Prostate gland (tissue), 2 donors: Measurements from ENCODE around the gene EIF5A. TPM values are rescaled to one million over a fixed set of nuclear protein-coding genes. Genes with fewer than 3 reads are reported as not detected.

ENCODE experiments used
- DNase-seq: peaks from one replicate; pipeline ENCODE4 v3.0.0-alpha.2; 2019; ENCODE audit warnings: low spot score
- H3K27ac ChIP-seq, 2 donors: fragments of 200-600 bp; sonication (generic); 2 replicates each; pipeline ENCODE4 v1.5.1; 2017 to 2019
- H3K27me3 ChIP-seq: fragments of 200-600 bp; sonication (generic); replicated peaks from 2 replicates; pipeline ENCODE4 v1.5.1; 2019; ENCODE audit not compliant: insufficient read depth
- H3K36me3 ChIP-seq, 2 donors: fragments of 200-600 bp; sonication (generic); 1 replicate in 1 of 2; 2 replicates in 1 of 2; pipeline versions ENCODE4 v1.5.1 to v1.8.1; 2017 to 2019
- H3K4me1 ChIP-seq: fragments of 200-600 bp; sonication (generic); replicated peaks from 2 replicates; pipeline ENCODE4 v1.5.1; 2019
- H3K4me3 ChIP-seq, 2 donors: fragments of 200-600 bp; sonication (generic); 2 replicates each; pipeline ENCODE4 v1.5.1; 2017 to 2019
- H3K9me3 ChIP-seq: fragments of 200-600 bp; sonication (generic); 2 replicates; pipeline ENCODE4 v1.5.1; 2017
- CTCF ChIP-seq, 4 experiments: fragments of 200-600 bp in 2 of 4; fragments of 450-650 bp in 2 of 4; sonication (generic) in 2 of 4; IDR thresholded peaks; 1 replicate in 3 of 4; 2 replicates in 1 of 4; pipeline ENCODE4 v1.5.1; 2016 to 2019; ENCODE audit warnings: antibody characterized with exemption in 4 of 4, mild to moderate bottlenecking in 2 of 4, moderate library complexity in 2 of 4
- POLR2A ChIP-seq: fragments of 450-650 bp; IDR thresholded peaks from one replicate; pipeline ENCODE4 v1.6.1; 2016; ENCODE audit warnings: antibody characterized with exemption, mild to moderate bottlenecking
- POLR2AphosphoS5 ChIP-seq: sonication (generic); formaldehyde crosslinking; IDR thresholded peaks from one replicate; pipeline ENCODE4 v1.6.1; 2017; ENCODE audit warnings: antibody characterized with exemption
- WGBS: methylation state at CpG from one replicate; pipeline ENCODE4 v1.1.5; 2018; 5-methylcytosine and 5-hydroxymethylcytosine counted together
- intact Hi-C: fragments of 100-400 bp; cut with DNase I; formaldehyde crosslinking; loops from one replicate; pipeline ENCODE4 v1.14.2; 2022
- total RNA-seq, 2 donors: library from RNA; depleted of rRNA; stranded (reverse); fragments of >200 nt; gene quantifications; one replicate each; pipeline ENCODE4 v1.1.0, GENCODE V29; 2016

EIF5A gene
- total RNA-seq, 2 donors from 2014 or later = 172 to 195 TPM

- Histone ChIP-seq H3K4me1 (peaks cover 9% of the 10 kb centered on the region), H3K27ac (peak within 1 kb of the TSS; percentile 97 to 98), H3K9me3 (no peaks in the 10 kb centered on the region), H3K4me3 (peak within 1 kb of the TSS; percentile 49 to 94), H3K27me3 (no peaks in the 10 kb centered on the region), H3K36me3 (no peaks in the 10 kb centered on the region)
- WGBS = under 1% methylated on average over 67 of the region's 91 CpGs
- intact Hi-C loops = loop anchor here (5.0 to 10.0 kb wide), 4 partner anchors 40 to 335 kb away; partner anchors contain the start of genes PLSCR3, POLR2A, SENP3 and SLC35G6
- TF ChIP-seq POLR2A = peak; percentile 70
- peak; percentile 68 for TF ChIP-seq POLR2AphosphoS5
- peak in 3 of 4 experiments; percentile 47 to 73 (median 64) for TF ChIP-seq CTCF (IDR thresholded peaks at IDR 0.05)
- DNase-seq = peak; percentile 92
Measured at GRCh38 chr17:7351665-7352502, 44.5 kb downstream of the EIF5A start, which contains the start of gene KCTD11. Gene KCTD11 (plus strand): TSS chr17:7352162.

GRCh38 chr17:7352503-7352889 is 45.1 kb downstream of the EIF5A start:
- Histone ChIP-seq H3K27me3 (no peaks in the 10 kb centered on the region), H3K27ac (peak overlapping the region; percentile 97 to 98), H3K4me1 (peaks cover 9% of the 10 kb centered on the region), H3K4me3 (peak overlapping the region; percentile 49 to 94), H3K36me3 (no peaks in the 10 kb centered on the region), H3K9me3 (no peaks in the 10 kb centered on the region)
- DNase-seq = no peak
- intact Hi-C loops = loop anchor here (5.0 to 10.0 kb wide), 4 partner anchors 40 to 335 kb away; partner anchors contain the start of genes PLSCR3, POLR2A, SENP3 and SLC35G6
- TF ChIP-seq POLR2AphosphoS5 (no peak), POLR2A (no peak), CTCF (IDR thresholded peaks at IDR 0.05) (peak in 1 of 4 experiments; percentile 38)
- WGBS = 23% methylated on average over 10 of the region's 10 CpGs

- peaks cover 9% of the 10 kb centered on the region for H3K4me1 ChIP-seq
- peak overlapping the region; percentile 97 to 98 for H3K27ac ChIP-seq
- no peak for TF ChIP-seq CTCF (IDR thresholded peaks at IDR 0.05)
- TF ChIP-seq POLR2A = no peak
- no peak for TF ChIP-seq POLR2AphosphoS5
- H3K36me3 ChIP-seq = no peaks in the 10 kb centered on the region
- H3K9me3 ChIP-seq = no peaks in the 10 kb centered on the region
- 88% methylated on average over 35 of the region's 37 CpGs for WGBS
- no peak for DNase-seq
- no peaks in the 10 kb centered on the region for H3K27me3 ChIP-seq
- intact Hi-C loops = loop anchor here (5.0 to 10.0 kb wide), 4 partner anchors 39 to 334 kb away; partner anchors contain the start of genes PLSCR3, POLR2A, SENP3 and SLC35G6
- peak overlapping the region in 1 of 2 donors; percentile 94 for H3K4me3 ChIP-seq
Measured at GRCh38 chr17:7352910-7353635, 45.6 kb downstream of the EIF5A start.

GRCh38 chr17:7354262-7354843 is 46.9 kb downstream of the EIF5A start:
- Histone ChIP-seq H3K4me3 (no peak overlapping the region), H3K9me3 (no peaks in the 10 kb centered on the region), H3K27me3 (no peaks in the 10 kb centered on the region), H3K36me3 (no peaks in the 10 kb centered on the region), H3K27ac (peak overlapping the region in 1 of 2 donors; percentile 38), H3K4me1 (peaks cover 9% of the 10 kb centered on the region)
- intact Hi-C loops = loop anchor here (5.0 to 10.0 kb wide), 4 partner anchors 38 to 333 kb away; partner anchors contain the start of genes PLSCR3, POLR2A, SENP3 and SLC35G6
- TF ChIP-seq CTCF (IDR thresholded peaks at IDR 0.05) (no peak), POLR2AphosphoS5 (no peak), POLR2A (peak; percentile 36)
- 60% methylated on average over 9 of the region's 9 CpGs for WGBS
- DNase-seq = no peak
